GM12878 (cell line): ENCODE data around the gene MYT1. TPM values are rescaled to one million over a fixed set of nuclear protein-coding genes. Genes with fewer than 3 reads are reported as not detected.

ENCODE experiments used
- ATAC-seq: fragments of 200-7000 bp; cut with Tn5 transposase; 3 replicates; pipeline ENCODE4 v1.9.1; 2020; ENCODE audit warnings: mild to moderate bottlenecking, moderate library complexity
- BruUV-seq: library from RNA; stranded (reverse); fragments of 400-500 nt; replicated peaks from 2 replicates; lab custom pipeline; 2021; lab: Mats Ljungman, UMichigan
- CTCF ChIA-PET: fragments of 300-600 bp; sonication (Branson Sonifier 250); formaldehyde crosslinking; extraction: SDS; loops from one replicate; lab custom pipeline; 2021; ENCODE audit warnings: inconsistent platforms; lab: Yijun Ruan, JAX
- POLR2A ChIA-PET: fragments of 350-600 bp; formaldehyde crosslinking; extraction: SDS; loops from one replicate; lab custom pipeline; 2021; ENCODE audit warnings: inconsistent platforms; lab: Charles Lee
- RAD21 ChIA-PET: fragments of 300-600 bp; sonication (Branson Sonifier 250); formaldehyde crosslinking; loops from one replicate; lab custom pipeline; 2023; ENCODE audit warnings: antibody characterized with exemption; ENCODE audit not compliant: unreplicated experiment; lab: Charles Lee
- SMC1A ChIA-PET: fragments of 300-600 bp; sonication (Branson Sonifier 250); formaldehyde crosslinking; loops from one replicate; lab custom pipeline; 2023; ENCODE audit not compliant: unreplicated experiment, uncharacterized antibody; lab: Charles Lee
- DNase-seq: peaks from one replicate; pipeline ENCODE4 v3.0.0-alpha.2; 2011; ENCODE audit warnings: low read depth, low spot score
- FAIRE-seq: peaks from 3 replicates; lab custom pipeline; 2011; peaks lifted over from hg19 to GRCh38; lab: Jason Lieb, UNC
- H2AFZ ChIP-seq: 2 replicates; pipeline ENCODE4 v1.6.0; 2011; ENCODE audit warnings: low read depth, low read length, control low read depth; ENCODE audit not compliant: control insufficient read depth
- H3K27ac ChIP-seq: 2 replicates; pipeline ENCODE4 v1.5.1; 2011; ENCODE audit warnings: control low read depth; ENCODE audit not compliant: control insufficient read depth, insufficient read depth
- H3K27me3 ChIP-seq, 2 experiments: replicated peaks in 1 of 2; 2 replicates each; pipeline versions ENCODE4 v1.6.0 to v1.6.1; 2011; ENCODE audit warnings: low read length in 1 of 2; ENCODE audit not compliant: control insufficient read depth in 2 of 2, insufficient read depth in 2 of 2
- H3K36me3 ChIP-seq, 2 experiments: 2 replicates each; pipeline ENCODE4 v1.5.1; 2011; ENCODE audit warnings: low read length in 1 of 2; ENCODE audit not compliant: control insufficient read depth in 2 of 2, insufficient read depth in 2 of 2
- H3K4me1 ChIP-seq: 2 replicates; pipeline ENCODE4 v1.6.1; 2011; ENCODE audit warnings: mild to moderate bottlenecking, low read length, moderate library complexity, mixed read lengths; ENCODE audit not compliant: control insufficient read depth, insufficient read depth
- H3K4me2 ChIP-seq: 2 replicates; pipeline ENCODE4 v1.6.0; 2011; ENCODE audit warnings: control low read depth; ENCODE audit not compliant: control insufficient read depth, insufficient read depth
- H3K4me3 ChIP-seq: fragments of 200-600 bp; sonication (generic); 2 replicates; pipeline ENCODE4 v1.5.1; 2016
- H3K79me2 ChIP-seq: 2 replicates; pipeline ENCODE4 v1.6.0; 2011; ENCODE audit warnings: low read length; ENCODE audit not compliant: control insufficient read depth, insufficient read depth
- H3K9ac ChIP-seq: 2 replicates; pipeline ENCODE4 v1.8.0; 2011; ENCODE audit warnings: low read length, control low read depth, mixed read lengths; ENCODE audit not compliant: control insufficient read depth, insufficient read depth
- H3K9me3 ChIP-seq: replicated peaks from 3 replicates; pipeline ENCODE4 v1.5.1; 2011; ENCODE audit warnings: mild to moderate bottlenecking, low read length; ENCODE audit not compliant: control insufficient read depth, insufficient read depth
- H4K20me1 ChIP-seq: 2 replicates; pipeline ENCODE4 v1.6.0; 2011; ENCODE audit not compliant: control insufficient read depth, insufficient read depth
- CHD2 ChIP-seq: IDR thresholded peaks from 2 replicates; pipeline ENCODE4 v1.6.1; 2011; ENCODE audit warnings: low read depth, low read length, improper control_type of control experiment, borderline replicate concordance
- FOXM1 ChIP-seq: IDR thresholded peaks from 2 replicates; pipeline ENCODE4 v1.6.1; 2012; ENCODE audit warnings: low read depth, mild to moderate bottlenecking, inconsistent platforms, low read length, moderate library complexity
- GATAD2B ChIP-seq: fragments of 450-650 bp; conservative IDR thresholded peaks from 2 replicates; pipeline ENCODE4 v1.6.1; 2017; ENCODE audit warnings: low read depth, mild to moderate bottlenecking, moderate library complexity
- IKZF1 ChIP-seq: fragments of 450-650 bp; conservative IDR thresholded peaks from 2 replicates; pipeline ENCODE4 v1.6.1; 2017; ENCODE audit warnings: antibody characterized with exemption, mild to moderate bottlenecking
- KDM1A ChIP-seq: fragments of 200-600 bp; sonication (generic); IDR thresholded peaks from 2 replicates; pipeline ENCODE4 v1.6.1; 2016; ENCODE audit warnings: borderline replicate concordance
- MYC ChIP-seq: IDR thresholded peaks from 2 replicates; pipeline ENCODE4 v1.6.1; 2011; ENCODE audit warnings: mild to moderate bottlenecking, low read length, moderate library complexity, inconsistent platforms; ENCODE audit not compliant: insufficient read depth, insufficient replicate concordance, insufficient read length, severe bottlenecking
- NBN ChIP-seq: fragments of 450-650 bp; IDR thresholded peaks from 2 replicates; pipeline ENCODE4 v1.6.1; 2016
- POLR2AphosphoS5 ChIP-seq: IDR thresholded peaks from 2 replicates; pipeline ENCODE4 v1.6.1; 2011; ENCODE audit warnings: mild to moderate bottlenecking, low read length, inconsistent platforms
- RBBP5 ChIP-seq: fragments of 200-600 bp; sonication (generic); conservative IDR thresholded peaks from 2 replicates; pipeline ENCODE4 v1.6.1; 2016
- RELA ChIP-seq: fragments of 450-650 bp; IDR thresholded peaks from 2 replicates; pipeline ENCODE4 v1.8.0; 2014; ENCODE audit warnings: borderline replicate concordance; ENCODE audit not compliant: partially characterized antibody
- SUPT20H ChIP-seq: IDR thresholded peaks from 2 replicates; pipeline ENCODE4 v1.6.1; 2011; ENCODE audit warnings: low read depth, mild to moderate bottlenecking, low read length, moderate library complexity, borderline replicate concordance; ENCODE audit not compliant: control insufficient read depth
- TAF1 ChIP-seq: IDR thresholded peaks from 2 replicates; pipeline ENCODE4 v1.6.1; 2011; ENCODE audit warnings: mild to moderate bottlenecking, low read depth, low read length, borderline replicate concordance
- ZZZ3 ChIP-seq: IDR thresholded peaks from 2 replicates; pipeline ENCODE4 v1.6.1; 2011; ENCODE audit warnings: low read depth; ENCODE audit not compliant: control insufficient read depth, insufficient read length
- WGBS: methylation state at CpG from one replicate; pipeline ENCODE4 v1.1.6; 2016; ENCODE audit warnings: low lambda C conversion rate; ENCODE audit not compliant: insufficient replicate concordance, insufficient coverage; ENCODE audit errors: missing lambda C conversion rate; 5-methylcytosine and 5-hydroxymethylcytosine counted together
- in situ Hi-C: fragments of 300-500 bp; cut with MboI; formaldehyde crosslinking; loops from 9 replicates; pipeline ENCODE4 v1.14.3; 2018; ENCODE audit warnings: mixed read lengths
- intact Hi-C: fragments of 100-400 bp; cut with micrococcal nuclease; formaldehyde crosslinking; loops from one replicate; pipeline ENCODE4 v1.14.2; 2022; ENCODE audit not compliant: unreplicated experiment
- polyA plus RNA-seq, 11 experiments: library from polyadenylated mRNA; depleted of rRNA in 4 of 11; unstranded in 6 of 11; stranded (reverse) in 5 of 11; fragments of >200 nt; fragmentation: Nextera tagmentation in 4 of 11; fragmentation: Illumina TruSeq in 1 of 11; extraction: Ambion mirVana in 4 of 11; extraction: Trizol in 1 of 11; gene quantifications; 1 replicate in 1 of 11; 2 replicates in 10 of 11; pipeline versions ENCODE4 v1.2.1 to v1.2.3, GENCODE V29; 2011 to 2016; ENCODE audit warnings: inconsistent platforms in 2 of 11, missing spikeins in 2 of 11, low read depth in 1 of 11
- total RNA-seq, 4 experiments: library from RNA; depleted of rRNA in 3 of 4; stranded (reverse); fragments of >200 nt in 3 of 4; fragmentation: Illumina TruSeq in 1 of 4; extraction: Trizol in 1 of 4; gene quantifications; 2 replicates each; pipeline versions ENCODE4 v1.2.1 to v1.2.3, GENCODE V29; 2013 to 2021
- TF ChIP-seq, protein P1 (sequence below): IDR thresholded peaks from 2 replicates; pipeline ENCODE4 v1.6.1; 2011; ENCODE audit warnings: borderline replicate concordance, low read depth, mild to moderate bottlenecking, moderate library complexity, mixed read lengths, low read length; ENCODE audit not compliant: insufficient read depth; ENCODE audit errors: extremely low read length
- TF ChIP-seq, protein P2 (sequence below): fragments of 450-650 bp; IDR thresholded peaks from 2 replicates; pipeline ENCODE4 v1.6.1; 2016; ENCODE audit warnings: mild to moderate bottlenecking, moderate library complexity, borderline replicate concordance

MYT1 gene
- total and polyA plus RNA-seq, 10 of the 15 experiments (the other 5 are each of a cell fraction or from before 2014, with no cell fraction given), result 0.01 to 0.10 TPM; not detected in 8

DNA sequence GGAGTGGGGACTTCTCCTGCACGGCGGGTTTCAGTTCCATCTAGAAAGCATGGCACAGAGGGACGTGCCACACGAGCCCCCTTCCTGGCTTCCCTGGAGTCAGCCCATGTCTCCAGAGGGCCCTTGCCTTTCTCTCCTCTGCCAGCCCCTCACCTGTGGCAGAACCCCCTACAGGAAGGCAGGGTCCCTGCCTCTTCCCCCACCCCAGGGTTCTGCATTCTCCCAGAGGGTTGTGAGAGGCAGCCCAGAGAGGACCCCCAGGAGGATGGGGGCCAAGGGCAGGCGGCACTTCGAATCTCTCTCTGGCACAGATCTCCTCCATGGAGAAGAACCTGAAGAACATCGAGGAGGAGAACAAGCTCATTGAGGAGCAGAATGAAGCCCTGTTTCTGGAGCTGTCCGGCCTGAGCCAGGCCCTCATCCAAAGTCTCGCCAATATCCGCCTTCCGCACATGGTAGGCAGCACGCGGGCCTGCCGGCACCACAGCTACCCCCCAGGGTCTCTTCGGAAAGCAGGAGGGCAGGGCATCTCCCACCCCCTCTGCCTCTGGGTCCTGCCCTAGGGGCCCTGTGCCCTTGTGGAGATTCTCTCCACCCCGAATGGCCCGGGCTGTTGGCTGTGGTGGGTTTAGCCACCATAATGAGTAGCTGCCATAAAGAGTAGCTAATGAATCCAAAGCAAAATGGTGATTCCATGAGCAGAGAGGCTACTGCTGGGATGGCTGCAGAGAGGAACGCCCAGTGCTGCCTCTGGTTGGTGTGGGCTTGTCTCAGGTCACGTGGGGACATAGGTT is 75.4 kb downstream of the MYT1 start:
- 56% methylated on average over 14 of the region's 19 CpGs for WGBS
- in situ Hi-C loops, result no loop called here
- intact Hi-C loops, result no loop called here
- DNase-seq, result no peak
- CTCF ChIA-PET, result interaction anchor here (1.0 to 3.6 kb wide), 7 partner anchors 9 to 119 kb away, joined by 3 to 20 read pairs (median 9); partner anchors contain the start of gene PCMTD2
- H3K79me2 ChIP-seq, result no peaks in the 10 kb centered on the region
- H3K36me3 ChIP-seq, result no peaks in the 10 kb centered on the region
- H3K4me3 ChIP-seq, result no peak overlapping the region
- no peak for ATAC-seq
- H3K9ac ChIP-seq, result no peak overlapping the region
- H4K20me1 ChIP-seq, result no peaks in the 10 kb centered on the region
- TF ChIP-seq TAF1, result no peak
- TF ChIP-seq, protein P1, sequence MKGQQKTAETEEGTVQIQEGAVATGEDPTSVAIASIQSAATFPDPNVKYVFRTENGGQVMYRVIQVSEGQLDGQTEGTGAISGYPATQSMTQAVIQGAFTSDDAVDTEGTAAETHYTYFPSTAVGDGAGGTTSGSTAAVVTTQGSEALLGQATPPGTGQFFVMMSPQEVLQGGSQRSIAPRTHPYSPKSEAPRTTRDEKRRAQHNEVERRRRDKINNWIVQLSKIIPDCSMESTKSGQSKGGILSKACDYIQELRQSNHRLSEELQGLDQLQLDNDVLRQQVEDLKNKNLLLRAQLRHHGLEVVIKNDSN, result peak; percentile 28
- no peak for TF ChIP-seq KDM1A
- TF ChIP-seq FOXM1, result no peak
- TF ChIP-seq IKZF1, result 0 out of 2 replicates have a peak, but pooled peaks have one; percentile 24
- no peak for TF ChIP-seq POLR2AphosphoS5
- no peak for TF ChIP-seq SUPT20H
- no peak for TF ChIP-seq RELA
- TF ChIP-seq, protein P2, sequence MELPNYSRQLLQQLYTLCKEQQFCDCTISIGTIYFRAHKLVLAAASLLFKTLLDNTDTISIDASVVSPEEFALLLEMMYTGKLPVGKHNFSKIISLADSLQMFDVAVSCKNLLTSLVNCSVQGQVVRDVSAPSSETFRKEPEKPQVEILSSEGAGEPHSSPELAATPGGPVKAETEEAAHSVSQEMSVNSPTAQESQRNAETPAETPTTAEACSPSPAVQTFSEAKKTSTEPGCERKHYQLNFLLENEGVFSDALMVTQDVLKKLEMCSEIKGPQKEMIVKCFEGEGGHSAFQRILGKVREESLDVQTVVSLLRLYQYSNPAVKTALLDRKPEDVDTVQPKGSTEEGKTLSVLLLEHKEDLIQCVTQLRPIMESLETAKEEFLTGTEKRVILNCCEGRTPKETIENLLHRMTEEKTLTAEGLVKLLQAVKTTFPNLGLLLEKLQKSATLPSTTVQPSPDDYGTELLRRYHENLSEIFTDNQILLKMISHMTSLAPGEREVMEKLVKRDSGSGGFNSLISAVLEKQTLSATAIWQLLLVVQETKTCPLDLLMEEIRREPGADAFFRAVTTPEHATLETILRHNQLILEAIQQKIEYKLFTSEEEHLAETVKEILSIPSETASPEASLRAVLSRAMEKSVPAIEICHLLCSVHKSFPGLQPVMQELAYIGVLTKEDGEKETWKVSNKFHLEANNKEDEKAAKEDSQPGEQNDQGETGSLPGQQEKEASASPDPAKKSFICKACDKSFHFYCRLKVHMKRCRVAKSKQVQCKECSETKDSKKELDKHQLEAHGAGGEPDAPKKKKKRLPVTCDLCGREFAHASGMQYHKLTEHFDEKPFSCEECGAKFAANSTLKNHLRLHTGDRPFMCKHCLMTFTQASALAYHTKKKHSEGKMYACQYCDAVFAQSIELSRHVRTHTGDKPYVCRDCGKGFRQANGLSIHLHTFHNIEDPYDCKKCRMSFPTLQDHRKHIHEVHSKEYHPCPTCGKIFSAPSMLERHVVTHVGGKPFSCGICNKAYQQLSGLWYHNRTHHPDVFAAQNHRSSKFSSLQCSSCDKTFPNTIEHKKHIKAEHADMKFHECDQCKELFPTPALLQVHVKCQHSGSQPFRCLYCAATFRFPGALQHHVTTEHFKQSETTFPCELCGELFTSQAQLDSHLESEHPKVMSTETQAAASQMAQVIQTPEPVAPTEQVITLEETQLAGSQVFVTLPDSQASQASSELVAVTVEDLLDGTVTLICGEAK, result no peak
- no peak for TF ChIP-seq CHD2
- no peak for TF ChIP-seq ZZZ3
- TF ChIP-seq NBN, result no peak
- no peak for TF ChIP-seq RBBP5
- no peak for TF ChIP-seq MYC
- 0 out of 2 replicates have a peak, but pooled peaks have one; percentile 3 for TF ChIP-seq GATAD2B
- TF ChIP-seq, all 136 proteins: peak for 3
- H3K4me1 ChIP-seq, result peaks cover 12% of the 10 kb centered on the region
- no TSS peak for BruUV-seq
- H3K4me2 ChIP-seq, result no peak overlapping the region
- peak overlapping the region; percentile 40; the same call in 1 of the 2 replicates for H3K27ac ChIP-seq
- H3K9me3 ChIP-seq, result no peaks in the 10 kb centered on the region
- H3K27me3 ChIP-seq, result 0 out of 4 replicates have a peak, but pooled peaks cover 0 to 3% of the 10 kb centered on the region in 2 experiments
- H2AFZ ChIP-seq, result peak overlapping the region; percentile 90
- SMC1A ChIA-PET, result interaction anchor here (0.6 to 1.4 kb wide), 2 partner anchors 9 to 45 kb away, joined by 3 to 4 read pairs; no protein-coding TSS in a partner anchor
- FAIRE-seq, result no peak
- RAD21 ChIA-PET, result interaction anchor here (1.2 to 1.8 kb wide), 3 partner anchors 12 to 46 kb away, joined by 3 to 6 read pairs (median 3); partner anchors contain the start of gene PCMTD2
- POLR2A ChIA-PET, result interaction anchor here (0.6 to 0.7 kb wide), 2 partner anchors 9 to 19 kb away, joined by 3 read pairs; no protein-coding TSS in a partner anchor
